ENCODE measurements around the gene TEX19. TPM values are rescaled to one million over a fixed set of nuclear protein-coding genes. Genes with fewer than 3 reads are reported as not detected.
A peak's percentile ranks its signal among the peaks of the same experiment; 100 is the strongest.

TEX19 gene
- total and polyA plus RNA-seq, 11 donors = not detected

GRCh38 chr17:82320140-82320840 lies 38.8 kb upstream of the TEX19 start:
- 65 to 71% (median 68%) methylated on average over 21 to 26 of the region's 26 CpGs for WGBS, 4 donors
- no peak overlapping the region for H3K27ac ChIP-seq
- peaks cover 0 to 5% (median 0%) of the 10 kb centered on the region in 9 donors for H3K36me3 ChIP-seq
- H3K4me3 ChIP-seq = no peak overlapping the region
- no peaks in the 10 kb centered on the region for H3K9me3 ChIP-seq
- intact Hi-C loops (cut with DNase I) = loop anchor here (2.0 to 10.0 kb wide), 11 partner anchors 78 to 293 kb away; partner anchors contain the start of genes RAC3 (in 3 of the 10) and DCXR (in 1 of the 10)
- H3K4me1 ChIP-seq = peaks cover 0 to 19% (median 4%) of the 10 kb centered on the region in 12 donors
- H3K27me3 ChIP-seq = peaks cover 0 to 30% (median 10%) of the 10 kb centered on the region in 9 donors
- TF ChIP-seq, protein P1, sequence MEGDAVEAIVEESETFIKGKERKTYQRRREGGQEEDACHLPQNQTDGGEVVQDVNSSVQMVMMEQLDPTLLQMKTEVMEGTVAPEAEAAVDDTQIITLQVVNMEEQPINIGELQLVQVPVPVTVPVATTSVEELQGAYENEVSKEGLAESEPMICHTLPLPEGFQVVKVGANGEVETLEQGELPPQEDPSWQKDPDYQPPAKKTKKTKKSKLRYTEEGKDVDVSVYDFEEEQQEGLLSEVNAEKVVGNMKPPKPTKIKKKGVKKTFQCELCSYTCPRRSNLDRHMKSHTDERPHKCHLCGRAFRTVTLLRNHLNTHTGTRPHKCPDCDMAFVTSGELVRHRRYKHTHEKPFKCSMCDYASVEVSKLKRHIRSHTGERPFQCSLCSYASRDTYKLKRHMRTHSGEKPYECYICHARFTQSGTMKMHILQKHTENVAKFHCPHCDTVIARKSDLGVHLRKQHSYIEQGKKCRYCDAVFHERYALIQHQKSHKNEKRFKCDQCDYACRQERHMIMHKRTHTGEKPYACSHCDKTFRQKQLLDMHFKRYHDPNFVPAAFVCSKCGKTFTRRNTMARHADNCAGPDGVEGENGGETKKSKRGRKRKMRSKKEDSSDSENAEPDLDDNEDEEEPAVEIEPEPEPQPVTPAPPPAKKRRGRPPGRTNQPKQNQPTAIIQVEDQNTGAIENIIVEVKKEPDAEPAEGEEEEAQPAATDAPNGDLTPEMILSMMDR (IDR thresholded peaks at IDR 0.05) = no peak
- no peak for TF ChIP-seq POLR2A (IDR thresholded peaks at IDR 0.05)
- ATAC-seq (no peak), DNase-seq (no peak)

- peaks cover 0 to 21% (median under 1%) of the 10 kb centered on the region in 9 donors for H3K27me3 ChIP-seq
- no peak for TF ChIP-seq POLR2A (IDR thresholded peaks at IDR 0.05)
- TF ChIP-seq, protein P1 (IDR thresholded peaks at IDR 0.05) = peak; percentile 84 to 95 (median 90)
- intact Hi-C loops (cut with DNase I) = loop anchor here (1.0 to 10.0 kb wide), 14 partner anchors 79 to 294 kb away; partner anchors contain the start of genes RAC3 (in 3 of the 10) and DCXR (in 1 of the 10)
- peaks cover 0 to 11% (median 4%) of the 10 kb centered on the region in 12 donors for H3K4me1 ChIP-seq
- H3K4me3 ChIP-seq = peak overlapping the region in 1 of 12 donors; percentile 25
- no peaks in the 10 kb centered on the region for H3K9me3 ChIP-seq
- WGBS, 4 donors = 43 to 50% (median 49%) methylated on average over 60 to 65 of the region's 65 CpGs
- peak overlapping the region in 1 of 12 donors; percentile 9 for H3K27ac ChIP-seq
- ATAC-seq (peak in 3 of 4 donors; percentile 11 to 64 (median 33)), DNase-seq (no peak)
- H3K36me3 ChIP-seq = peaks cover 0 to 10% (median 0%) of the 10 kb centered on the region in 9 donors
Measured at GRCh38 chr17:82320956-82321927, 37.8 kb upstream of the TEX19 start.

- DNase-seq = no peak
- peaks cover 0 to 20% (median 0%) of the 10 kb centered on the region in 9 donors for H3K27me3 ChIP-seq
- WGBS, 4 donors = 78 to 83% (median 81%) methylated on average over 13 to 21 of the region's 21 CpGs
- intact Hi-C loops (cut with DNase I) = loop anchor here (1.0 to 10.0 kb wide), 14 partner anchors 80 to 295 kb away; partner anchors contain the start of genes RAC3 (in 3 of the 10) and DCXR (in 1 of the 10)
- peaks cover 0 to 11% (median 4%) of the 10 kb centered on the region in 12 donors for H3K4me1 ChIP-seq
- H3K27ac ChIP-seq = no peak overlapping the region
- no peak for ATAC-seq
- H3K36me3 ChIP-seq = peaks cover 0 to 17% (median 0%) of the 10 kb centered on the region in 9 donors
- no peak for TF ChIP-seq POLR2A (IDR thresholded peaks at IDR 0.05)
- no peaks in the 10 kb centered on the region for H3K9me3 ChIP-seq
- H3K4me3 ChIP-seq = no peak overlapping the region
Measured at GRCh38 chr17:82321947-82322466, 37.0 kb upstream of the TEX19 start.
